Mesodermal cell (in vitro differentiated cells): ENCODE results near the gene CD63.
A peak's percentile ranks its signal among the peaks of the same experiment; 100 is the strongest.

ENCODE experiments used
- H3K27ac ChIP-seq: 2 replicates; pipeline ENCODE4 v1.7.0; 2013; ENCODE audit warnings: mild to moderate bottlenecking, low read depth, low read length, moderate library complexity; ENCODE audit not compliant: severe bottlenecking
- H3K36me3 ChIP-seq: 2 replicates; pipeline ENCODE4 v1.7.1; 2013; ENCODE audit warnings: mild to moderate bottlenecking, low read length, moderate library complexity; ENCODE audit not compliant: control insufficient read depth, insufficient read depth
- H3K4me1 ChIP-seq: one replicate; pipeline ENCODE4 v1.7.1; 2013; ENCODE audit warnings: mild to moderate bottlenecking, low read length; ENCODE audit not compliant: insufficient read depth, control insufficient read depth, poor library complexity, severe bottlenecking
- H3K4me3 ChIP-seq: 2 replicates; pipeline ENCODE4 v1.7.0; 2013; ENCODE audit warnings: low read length, control low read depth, mild to moderate bottlenecking; ENCODE audit not compliant: insufficient read depth, poor library complexity, severe bottlenecking; ENCODE audit errors: extremely low read depth
- H3K9me3 ChIP-seq: 2 replicates; pipeline ENCODE4 v1.7.1; 2013; ENCODE audit warnings: mild to moderate bottlenecking, low read length, moderate library complexity; ENCODE audit not compliant: control insufficient read depth
- WGBS, 2 experiments: methylation state at CpG; one replicate each; pipeline ENCODE4 v1.1.5; 2013; ENCODE audit warnings: missing lambda C conversion rate in 2 of 2; ENCODE audit not compliant: insufficient coverage in 2 of 2; 5-methylcytosine and 5-hydroxymethylcytosine counted together

The CD63 gene

DNA sequence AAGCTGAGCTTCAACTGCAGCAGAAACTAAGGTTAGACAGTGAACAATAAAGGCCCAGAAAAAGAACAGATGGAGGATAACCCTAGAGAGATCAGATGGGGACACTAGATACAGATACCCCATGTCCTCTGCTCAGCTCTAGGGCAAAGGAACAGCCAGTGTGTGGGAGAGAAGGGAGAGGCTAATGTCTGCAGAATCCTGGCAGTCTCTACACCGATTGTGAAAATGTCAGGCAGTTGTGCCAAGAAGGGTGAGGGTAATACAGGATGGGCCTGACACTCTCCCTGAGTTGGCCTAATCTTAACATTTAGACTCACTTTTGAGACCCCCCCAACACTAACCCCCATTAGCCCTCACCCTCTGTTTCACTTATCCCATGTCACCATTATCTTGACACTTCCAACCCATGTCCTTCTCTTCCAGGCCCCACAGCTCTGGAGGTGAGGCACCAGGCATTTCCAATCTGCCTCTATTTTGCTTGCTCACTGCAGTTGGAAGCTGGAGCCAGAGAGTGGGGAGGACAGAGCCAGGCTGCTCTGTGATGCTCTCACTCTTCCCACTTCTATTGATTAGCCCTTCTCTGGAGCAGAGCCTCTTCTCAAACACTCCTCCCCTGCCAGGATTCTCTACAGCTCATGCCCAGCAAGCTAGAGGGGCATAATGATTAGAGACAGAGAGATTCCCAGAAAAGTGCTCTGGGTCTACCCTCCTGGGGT lies 16.0 kb downstream of the CD63 start:
- H3K9me3 ChIP-seq = no peaks in the 10 kb centered on the region
- WGBS, 2 experiments = no CpG with 5 or more reads among the region's 1 CpG
- peaks cover 25% of the 10 kb centered on the region for H3K4me1 ChIP-seq
- no peak overlapping the region for H3K27ac ChIP-seq
- H3K4me3 ChIP-seq = no peak overlapping the region
- no peaks in the 10 kb centered on the region for H3K36me3 ChIP-seq

DNA sequence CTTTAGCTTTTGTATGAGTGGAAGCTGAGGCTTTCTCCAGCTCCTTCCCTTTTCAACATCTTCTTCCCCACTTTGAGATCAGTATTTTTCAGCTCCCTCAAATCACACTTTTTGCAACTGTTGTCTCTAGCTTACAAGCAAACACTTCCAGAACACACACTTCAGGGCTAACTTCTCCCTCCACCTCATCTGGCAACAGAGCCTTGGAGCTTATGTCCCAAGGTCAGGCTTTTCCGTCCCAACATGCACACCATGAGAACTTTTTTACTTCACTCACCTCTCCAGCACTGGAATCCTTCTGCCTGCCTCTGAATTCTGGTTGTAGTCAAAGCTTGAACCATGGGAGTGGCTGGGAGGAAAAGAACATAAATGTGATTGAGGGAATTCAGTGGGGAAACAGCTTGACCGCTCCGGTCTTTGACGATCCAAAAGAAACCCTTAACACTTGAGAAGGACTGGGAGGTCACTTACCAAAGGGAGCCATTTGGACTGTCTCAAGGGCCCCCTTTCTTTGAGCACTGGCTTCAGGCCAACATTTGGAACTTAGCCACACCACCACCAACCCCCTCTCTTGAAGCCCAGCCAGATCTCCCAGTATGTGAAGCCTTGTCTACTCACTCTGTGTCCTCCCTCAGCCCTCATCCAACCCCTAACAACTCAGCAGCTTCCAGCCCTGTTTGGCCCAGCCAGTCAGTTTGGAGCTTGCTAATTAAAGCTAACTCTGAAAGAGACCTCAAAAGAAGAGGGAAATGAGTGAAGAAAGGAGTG lies 16.8 kb downstream of the CD63 start:
- Histone ChIP-seq H3K4me3 (no peak overlapping the region), H3K36me3 (no peaks in the 10 kb centered on the region), H3K27ac (no peak overlapping the region), H3K9me3 (no peaks in the 10 kb centered on the region), H3K4me1 (peaks cover 18% of the 10 kb centered on the region)
- WGBS, 2 experiments = 100% methylated on average over 1 to 3 of the region's 4 CpGs

DNA sequence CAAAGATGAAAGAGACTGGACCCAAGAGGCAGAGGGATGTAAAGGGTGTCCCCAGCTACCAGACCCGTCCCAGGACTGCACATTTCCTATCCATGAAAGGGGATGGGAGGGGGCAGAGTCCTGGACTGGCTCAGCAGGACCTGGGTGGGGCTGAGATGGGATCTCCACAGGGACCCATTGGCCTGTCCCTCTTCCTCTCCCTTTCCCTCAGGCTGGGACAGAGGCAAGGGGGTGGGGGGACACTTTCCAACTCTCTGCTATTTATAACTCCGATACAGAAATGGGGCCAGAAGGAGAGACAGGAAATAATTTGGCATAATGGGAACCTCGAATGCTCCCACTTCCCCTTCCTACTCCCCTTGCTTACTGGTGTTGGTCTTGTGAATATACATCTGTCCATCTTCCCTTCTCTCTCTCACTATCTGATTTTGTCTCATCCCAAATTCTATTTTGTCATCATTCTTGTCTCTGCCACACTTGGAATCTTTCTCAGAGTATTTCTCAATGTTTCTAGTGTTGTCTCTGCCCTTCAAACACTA lies 20.0 kb downstream of the CD63 start:
- Histone ChIP-seq H3K4me1 (peaks cover 14% of the 10 kb centered on the region), H3K9me3 (no peaks in the 10 kb centered on the region), H3K36me3 (no peaks in the 10 kb centered on the region), H3K4me3 (peak overlapping the region; percentile 57), H3K27ac (no peak overlapping the region)
- 20 to 50% methylated on average over 1 of the region's 3 CpGs for WGBS, 2 experiments

GRCh38 chr12:55707841-55708694 lies 20.7 kb downstream of the CD63 start, which contains the start of gene ITGA7:
TSS of gene ITGA7 (minus strand) at chr12:55707904. CDS start at chr12:55707682, 222 bp downstream.
- peaks cover 14% of the 10 kb centered on the region for H3K4me1 ChIP-seq
- H3K4me3 ChIP-seq = peak within 1 kb of the TSS; percentile 57
- peak within 1 kb of the TSS; percentile 8 for H3K27ac ChIP-seq
- no peaks in the 10 kb centered on the region for H3K36me3 ChIP-seq
- H3K9me3 ChIP-seq = no peaks in the 10 kb centered on the region
- 0% methylated on average over 13 to 18 of the region's 39 CpGs for WGBS, 2 experiments

DNA sequence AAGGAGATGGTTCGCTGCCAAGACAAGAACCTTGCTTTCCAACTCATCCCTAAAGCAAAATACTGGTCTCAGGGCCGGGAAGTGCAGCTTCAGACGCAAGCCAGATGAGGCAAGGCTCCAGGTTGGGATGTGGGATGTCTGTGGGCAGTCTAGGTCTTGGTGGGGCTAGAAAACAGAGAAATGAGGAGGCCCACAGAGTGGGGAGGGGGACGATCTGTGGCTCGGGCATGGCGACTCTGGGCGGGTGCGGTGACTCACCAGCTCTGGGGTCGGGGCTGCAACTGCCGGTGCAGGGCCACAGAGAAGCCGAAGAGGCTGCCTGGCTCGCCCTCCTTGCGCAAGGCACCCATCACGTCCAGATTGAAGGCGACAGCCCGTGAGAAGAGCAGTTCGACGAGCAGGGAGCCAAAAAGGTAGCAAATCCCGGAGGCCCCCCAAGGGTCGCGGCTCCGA lies 21.6 kb downstream of the CD63 start:
- Histone ChIP-seq H3K27ac (no peak overlapping the region), H3K36me3 (no peaks in the 10 kb centered on the region), H3K4me3 (peak overlapping the region; percentile 57), H3K4me1 (peaks cover 14% of the 10 kb centered on the region), H3K9me3 (no peaks in the 10 kb centered on the region)
- 1% methylated on average over 20 to 21 of the region's 22 CpGs for WGBS, 2 experiments

DNA sequence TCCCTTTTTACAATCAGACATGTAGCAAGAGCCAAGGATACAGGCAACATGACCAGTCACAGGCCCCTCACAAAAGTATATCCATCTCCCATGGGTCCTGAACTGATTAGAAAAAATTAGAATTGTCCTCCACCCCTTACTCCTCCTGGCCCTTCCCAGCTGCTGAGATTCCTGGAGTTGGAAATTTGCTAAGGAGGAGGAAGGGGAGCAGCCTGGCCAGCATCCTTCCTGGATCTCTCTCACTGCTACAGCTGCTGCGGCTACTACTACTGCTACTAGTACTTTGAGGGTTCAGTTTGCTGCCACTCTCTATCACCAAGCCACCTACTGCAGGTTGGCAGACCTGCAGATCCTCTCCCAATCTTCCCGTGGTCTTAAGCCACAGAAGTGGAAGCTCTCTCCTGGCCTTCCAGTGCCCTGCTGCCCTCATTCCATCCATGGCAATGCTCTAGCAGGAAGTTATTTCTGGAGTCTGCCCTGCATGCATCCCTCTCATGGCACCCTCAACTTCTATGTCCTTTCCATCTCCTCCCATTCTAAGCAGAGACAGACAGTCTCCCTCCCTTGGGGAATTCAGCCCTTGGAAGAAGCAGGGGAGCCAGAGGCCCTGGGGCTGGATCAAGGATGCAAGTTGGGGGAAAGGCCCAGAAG lies 22.1 kb downstream of the CD63 start:
- H3K4me3 ChIP-seq = peak overlapping the region; percentile 57
- H3K4me1 ChIP-seq = peaks cover 14% of the 10 kb centered on the region
- H3K9me3 ChIP-seq = no peaks in the 10 kb centered on the region
- H3K36me3 ChIP-seq = no peaks in the 10 kb centered on the region
- no peak overlapping the region for H3K27ac ChIP-seq
- WGBS, 2 experiments = 44 to 47% methylated on average over 2 of the region's 2 CpGs

DNA sequence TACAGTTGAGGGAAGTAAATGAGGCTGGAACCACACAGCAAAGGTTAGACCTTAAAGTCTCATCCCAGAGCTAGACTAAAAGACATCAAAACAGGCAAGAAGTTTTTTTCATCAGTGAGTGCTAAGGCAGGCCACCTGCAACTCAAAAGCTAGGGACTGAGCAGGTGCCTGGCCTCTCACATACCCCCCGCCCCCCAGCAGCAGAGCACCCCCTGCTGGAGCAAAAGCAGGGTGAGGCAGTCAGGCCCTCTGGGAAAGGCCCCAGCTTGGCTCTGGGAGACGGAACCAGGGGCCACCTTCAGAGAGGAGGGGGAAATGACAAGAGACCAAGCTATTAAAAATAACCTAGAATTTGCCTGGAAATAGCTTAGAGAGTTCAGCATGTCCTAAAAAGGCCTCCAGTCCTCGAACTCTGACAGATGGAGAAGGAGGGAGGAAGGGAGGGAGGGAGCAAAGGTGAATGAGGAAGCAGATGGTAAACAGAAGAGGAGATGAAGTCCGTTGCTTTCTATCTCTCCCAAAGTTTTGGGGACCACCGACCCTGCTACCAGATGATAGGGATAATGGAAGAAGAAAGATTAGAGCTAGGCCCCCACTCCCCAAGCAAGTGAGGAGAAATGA lies 22.9 kb downstream of the CD63 start:
- H3K4me1 ChIP-seq = peaks cover 14% of the 10 kb centered on the region
- WGBS, 2 experiments = 17 to 40% methylated on average over 1 to 3 of the region's 5 CpGs
- H3K9me3 ChIP-seq = no peaks in the 10 kb centered on the region
- peak overlapping the region; percentile 57 for H3K4me3 ChIP-seq
- H3K27ac ChIP-seq = no peak overlapping the region
- no peaks in the 10 kb centered on the region for H3K36me3 ChIP-seq

- Histone ChIP-seq H3K4me3 (no peak overlapping the region), H3K36me3 (no peaks in the 10 kb centered on the region), H3K4me1 (peaks cover 14% of the 10 kb centered on the region), H3K9me3 (no peaks in the 10 kb centered on the region), H3K27ac (no peak overlapping the region)
- WGBS, 2 experiments = 76 to 89% methylated on average over 4 to 6 of the region's 9 CpGs
Measured at GRCh38 chr12:55704824-55705718, 23.7 kb downstream of the CD63 start.
